LoVo (cell line): ENCODE measurements around the gene CLEC10A.
"Not testable (repeated sequence)": the region's sequence is repeated elsewhere in the genome, so short reads cannot be mapped to it uniquely, and the experiment has no call there.

ENCODE experiments used
- DNase-seq: peaks from one replicate; pipeline ENCODE4 v3.0.0-alpha.2; 2016; ENCODE audit warnings: low spot score

The CLEC10A gene, protein sequence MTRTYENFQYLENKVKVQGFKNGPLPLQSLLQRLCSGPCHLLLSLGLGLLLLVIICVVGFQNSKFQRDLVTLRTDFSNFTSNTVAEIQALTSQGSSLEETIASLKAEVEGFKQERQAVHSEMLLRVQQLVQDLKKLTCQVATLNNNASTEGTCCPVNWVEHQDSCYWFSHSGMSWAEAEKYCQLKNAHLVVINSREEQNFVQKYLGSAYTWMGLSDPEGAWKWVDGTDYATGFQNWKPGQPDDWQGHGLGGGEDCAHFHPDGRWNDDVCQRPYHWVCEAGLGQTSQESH

DNA sequence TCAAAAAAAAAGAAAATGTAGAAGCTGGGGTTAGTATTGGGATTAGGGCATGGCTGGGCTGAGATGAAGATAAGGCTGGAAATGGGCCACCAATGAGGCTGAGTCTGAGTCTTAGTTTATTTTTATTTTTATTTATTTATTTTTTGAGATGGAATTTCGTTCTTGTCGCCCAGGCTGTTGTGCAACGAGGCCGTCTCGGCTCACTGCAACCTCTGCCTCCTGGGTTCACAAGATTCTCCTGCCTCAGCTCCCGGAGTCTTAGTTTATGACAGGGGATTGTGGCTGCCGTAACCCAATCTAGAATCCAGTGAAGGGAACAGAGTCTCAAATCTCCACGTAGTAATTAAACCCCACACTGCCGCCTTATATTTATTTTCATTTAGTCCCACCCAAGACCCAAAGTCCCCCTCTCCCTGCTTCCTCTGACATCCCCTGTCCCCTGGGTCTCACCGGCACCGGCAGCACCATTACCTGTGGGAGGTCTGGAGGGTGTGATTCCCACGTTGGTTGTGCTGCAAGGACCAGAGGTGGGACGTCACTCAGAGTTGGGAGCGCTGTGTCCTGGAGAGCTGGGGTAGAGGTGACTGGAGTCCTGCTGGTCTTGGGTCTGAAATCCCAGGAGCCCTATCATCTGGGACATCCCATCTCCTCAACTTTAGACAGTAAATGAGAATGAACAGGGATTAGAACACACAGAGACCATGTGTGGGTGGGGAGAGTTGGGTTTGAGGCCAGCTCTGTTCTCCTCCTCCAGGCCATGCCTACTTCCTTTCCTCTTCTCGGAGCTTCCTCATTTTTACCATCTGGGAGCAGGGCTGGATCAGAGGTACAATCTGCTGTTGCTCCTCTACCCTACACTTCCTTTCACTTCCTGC, at the start of gene CLEC10A:
Gene CLEC10A (minus strand): TSS at position 671 of the 875 bp plus-strand sequence. CDS start 1,439 bp downstream, outside the sequence.
- no peak for DNase-seq

DNA sequence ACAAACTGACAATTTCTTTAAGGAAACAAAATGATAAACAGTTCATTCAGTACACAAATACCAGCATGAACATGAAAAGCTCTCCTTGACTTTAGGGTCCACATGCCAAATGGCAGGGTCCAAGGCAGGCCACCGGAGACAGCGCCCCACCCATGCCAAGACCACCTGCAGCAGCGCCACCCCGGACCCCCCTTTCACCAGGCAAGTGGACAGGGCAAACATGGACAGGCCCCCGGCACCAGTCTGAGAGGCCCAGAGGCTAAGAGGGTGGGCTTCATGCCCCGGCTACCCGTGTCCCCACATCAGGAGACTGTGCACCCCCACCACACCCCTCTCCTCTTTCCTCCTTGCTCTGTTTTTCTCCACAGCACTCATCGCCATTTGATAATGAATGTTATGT, 49.3 kb upstream of the CLEC10A start:
- no peak for DNase-seq

DNA sequence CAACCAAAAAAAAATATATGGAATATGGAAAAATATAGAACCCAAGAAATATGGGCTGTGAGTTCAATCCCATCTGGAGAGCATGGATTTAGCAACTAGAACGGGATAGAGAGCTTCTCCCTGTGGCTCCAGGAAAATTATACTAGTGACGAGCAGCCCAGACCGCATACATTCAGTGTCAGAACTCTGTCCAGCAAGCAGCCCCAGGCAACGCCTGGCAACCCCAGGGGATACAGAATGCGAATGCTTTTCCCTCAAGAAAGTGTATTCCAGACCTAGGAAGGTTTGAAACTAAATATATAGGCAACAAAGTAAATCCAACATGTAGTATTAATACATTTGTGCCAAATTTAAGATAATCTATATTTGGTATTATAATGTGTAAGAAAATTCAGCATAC, 48.1 kb upstream of the CLEC10A start:
- no peak for DNase-seq

DNA sequence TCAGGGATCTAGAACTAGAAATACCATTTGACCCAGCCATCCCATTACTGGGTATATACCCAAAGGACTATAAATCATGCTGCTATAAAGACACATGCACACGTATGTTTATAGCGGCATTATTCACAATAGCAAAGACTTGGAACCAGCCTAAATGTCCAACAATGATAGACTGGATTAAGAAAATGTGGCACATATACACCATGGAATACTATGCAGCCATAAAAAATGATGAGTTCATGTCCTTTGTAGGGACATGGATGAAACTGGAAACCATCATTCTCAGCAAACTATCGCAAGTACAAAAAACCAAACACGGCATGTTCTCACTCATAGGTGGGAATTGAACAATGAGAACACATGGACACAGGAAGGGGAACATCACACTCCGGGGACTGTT, 47.5 kb upstream of the CLEC10A start:
- DNase-seq = not testable (repeated sequence)

DNA sequence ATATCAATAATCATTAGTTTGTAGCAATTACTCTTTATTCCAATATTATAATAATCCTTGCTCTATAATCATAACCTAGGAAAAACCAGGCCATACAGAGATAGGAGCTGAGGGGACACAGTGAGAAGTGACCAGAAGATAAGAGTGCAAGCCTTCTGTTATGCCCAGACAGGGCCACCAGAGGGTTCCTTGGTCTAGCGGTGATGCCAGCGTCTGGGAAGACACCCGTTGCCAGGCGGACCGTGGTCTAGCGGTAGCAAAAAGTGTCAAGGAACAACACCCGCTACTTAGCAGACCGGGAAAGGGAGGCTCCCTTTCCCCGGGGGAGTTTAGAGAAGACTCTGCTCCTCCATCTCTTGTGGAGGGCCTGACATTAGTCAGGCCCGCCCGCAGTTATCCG, 46.3 kb upstream of the CLEC10A start:
- not testable (repeated sequence) for DNase-seq

DNA sequence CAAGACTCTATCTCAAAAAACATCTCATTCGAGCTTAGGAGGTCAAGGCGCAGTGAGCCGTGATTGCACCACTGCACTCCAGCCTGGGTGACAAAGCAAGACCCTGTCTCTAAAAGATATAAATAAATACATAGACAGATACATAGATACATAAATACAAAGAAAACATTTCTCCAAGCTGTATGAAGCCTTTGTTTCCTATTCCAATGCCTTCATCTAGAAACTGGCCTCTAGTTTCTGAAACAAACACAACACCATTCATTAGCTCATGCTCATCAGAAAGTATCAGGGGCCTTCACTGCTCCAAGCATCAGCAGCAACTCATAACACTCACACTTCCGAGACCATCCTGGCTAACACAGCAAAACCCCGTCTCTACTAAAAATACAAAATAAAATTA, 44.9 kb upstream of the CLEC10A start:
- no peak for DNase-seq

DNA sequence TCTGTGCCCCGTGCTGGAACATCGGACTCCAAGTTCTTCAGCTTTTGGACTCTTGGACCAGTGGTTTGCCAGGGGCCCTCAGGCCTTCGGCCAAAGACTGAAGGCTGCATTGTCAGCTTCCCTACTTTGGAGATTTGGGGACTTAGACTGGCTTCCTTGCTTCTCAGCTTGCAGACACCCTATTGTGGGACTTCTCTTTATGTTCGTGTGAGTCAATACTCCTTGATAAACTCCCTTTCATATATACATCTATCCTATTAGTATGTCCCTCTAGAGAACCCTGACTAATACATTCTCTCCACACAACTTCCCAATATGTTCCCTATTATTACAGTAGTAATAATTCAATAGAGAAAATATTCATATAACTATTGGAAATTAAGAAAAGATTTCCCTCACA, 43.8 kb upstream of the CLEC10A start:
- DNase-seq = no peak

DNA sequence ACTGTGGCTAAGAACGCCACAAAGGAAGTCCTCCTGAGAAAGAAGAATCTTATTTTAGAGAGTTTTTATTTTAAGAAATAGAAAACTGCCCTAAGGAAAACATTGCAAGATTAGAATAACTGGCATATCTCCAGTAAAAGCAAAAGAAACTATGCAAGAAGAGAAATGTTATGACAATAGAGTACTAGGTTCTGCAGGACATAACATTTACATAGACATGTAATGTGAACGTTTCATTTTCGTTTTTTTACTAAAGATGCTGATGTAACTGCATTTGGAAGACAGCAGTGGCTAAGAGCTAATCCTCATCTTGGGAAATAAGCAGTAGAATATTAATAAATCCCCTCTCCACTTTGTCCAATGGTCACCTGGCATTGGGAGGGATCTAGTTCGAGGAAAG, 42.3 kb upstream of the CLEC10A start:
- no peak for DNase-seq

DNA sequence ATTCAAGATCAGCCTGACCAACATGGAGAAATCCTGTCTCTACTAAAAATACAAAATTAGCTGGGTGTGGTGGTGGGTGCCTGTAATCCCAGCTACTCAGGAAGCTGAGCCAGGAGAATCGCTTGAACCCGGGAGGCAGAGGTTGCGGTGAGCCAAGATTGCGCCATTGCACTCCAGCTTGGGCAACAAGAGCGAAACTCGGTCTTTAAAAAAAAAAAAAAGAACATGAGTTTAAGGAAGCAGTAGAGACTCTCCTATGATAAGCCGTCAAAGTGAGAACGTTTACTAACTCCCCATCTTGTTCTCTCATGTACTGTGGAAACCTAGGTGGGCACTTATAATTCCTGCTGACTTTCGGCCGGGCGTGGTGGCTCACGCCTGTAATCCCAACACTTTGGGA, 40.6 kb upstream of the CLEC10A start:
- DNase-seq = not testable (repeated sequence)

DNA sequence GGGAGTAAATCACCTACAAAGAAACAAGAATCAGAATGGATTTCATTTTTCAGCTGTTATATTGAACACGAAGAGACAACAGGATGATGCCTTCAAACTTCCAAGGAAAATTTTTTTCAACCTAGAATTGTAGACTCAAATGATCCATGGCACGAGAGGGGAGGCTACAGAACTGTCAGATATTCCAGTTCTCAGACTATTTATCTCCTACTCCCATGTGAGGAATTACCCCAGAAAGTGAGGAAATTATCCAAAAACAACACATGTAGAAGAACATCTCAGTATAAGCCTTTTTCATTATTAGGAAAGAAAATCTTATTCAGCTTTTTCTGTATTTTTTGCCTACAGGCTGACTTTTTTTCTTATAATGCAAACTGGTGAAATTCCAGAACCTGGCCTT, 40.1 kb upstream of the CLEC10A start:
- DNase-seq = no peak

DNA sequence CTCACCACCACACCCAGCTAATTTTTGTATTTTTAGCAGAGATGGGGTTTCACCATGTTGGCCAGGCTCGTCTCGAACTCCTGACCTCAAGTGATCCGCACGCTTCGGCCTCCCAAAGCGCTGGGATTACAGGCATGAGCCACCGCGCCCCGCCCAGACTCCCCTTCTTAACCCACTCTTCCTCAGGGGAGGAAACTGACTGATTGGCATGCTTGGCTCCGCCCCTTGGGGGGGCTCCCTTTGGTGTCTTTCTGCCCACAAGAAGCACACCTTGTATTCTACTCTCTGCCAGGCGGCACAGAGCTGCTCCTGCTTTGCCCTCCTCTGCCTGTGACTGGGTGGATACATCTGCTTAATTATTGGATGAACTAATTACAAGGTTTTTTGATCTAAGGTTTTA, 39.3 kb upstream of the CLEC10A start:
- no peak for DNase-seq

DNA sequence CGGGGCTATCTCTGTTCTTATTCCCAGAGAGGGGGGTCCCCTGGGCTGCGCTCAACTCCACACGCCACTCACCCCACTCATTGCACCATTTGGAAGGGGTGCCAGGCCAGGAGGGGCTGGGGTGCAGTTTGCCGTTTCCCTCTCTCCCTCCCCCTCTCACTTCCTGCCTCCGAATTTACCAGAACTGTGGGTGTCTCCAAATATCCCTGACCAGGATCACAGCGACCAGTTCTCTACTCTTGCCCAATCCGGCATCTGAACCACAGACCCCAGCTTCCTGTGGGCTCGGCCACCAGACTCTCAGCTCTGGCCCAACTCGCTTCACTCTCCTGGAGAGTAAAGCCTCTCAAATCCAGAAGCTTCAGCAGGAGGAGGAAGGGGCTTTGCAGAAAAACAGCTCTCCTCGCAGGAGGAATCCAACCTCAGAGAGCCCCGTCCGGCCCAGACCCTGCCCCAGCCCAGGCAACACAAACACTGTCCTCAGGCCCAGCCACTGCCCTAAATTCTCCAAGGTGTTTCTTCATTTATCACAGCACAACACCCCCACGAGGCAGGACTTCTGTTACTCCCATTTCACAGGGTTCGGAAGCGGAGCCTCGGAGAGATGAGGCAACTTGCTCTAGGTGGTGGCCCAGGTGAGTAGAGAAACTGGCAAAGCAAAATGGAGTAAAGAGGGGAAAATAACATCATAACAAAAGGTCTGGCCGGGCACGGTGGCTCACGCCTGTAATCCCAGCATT, 35.0 kb upstream of the CLEC10A start:
- no peak for DNase-seq

DNA sequence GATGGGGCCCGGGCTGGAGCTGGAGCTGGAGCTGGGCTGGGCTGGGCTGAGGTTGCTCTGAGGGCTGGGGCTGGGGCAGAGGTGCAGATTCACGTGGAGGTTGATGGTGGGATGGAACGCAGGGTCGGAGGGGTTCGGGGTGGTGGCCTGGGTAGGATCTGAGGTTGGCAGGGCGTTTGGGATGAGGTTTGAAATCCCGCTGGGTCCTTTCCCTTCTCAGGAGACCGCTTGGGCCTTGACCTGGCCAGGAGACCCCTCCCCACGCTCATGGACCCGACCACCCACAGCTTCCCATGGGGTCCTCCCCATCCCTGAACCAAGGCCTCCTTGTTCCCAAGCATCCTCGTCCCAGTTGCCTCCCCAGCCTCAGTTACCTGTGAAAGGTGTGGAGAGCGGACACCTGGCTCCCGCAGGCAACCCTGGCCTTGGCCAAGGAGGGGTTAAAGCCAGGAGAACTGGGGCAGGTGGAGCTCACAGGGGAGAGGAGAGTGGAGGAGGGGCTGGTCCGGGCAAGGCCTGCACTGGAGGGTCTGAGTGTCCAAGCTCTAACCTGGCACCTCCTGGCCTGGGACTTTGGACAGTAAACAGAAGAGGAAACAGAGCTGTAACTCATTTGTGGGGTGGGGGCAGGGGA, 34.3 kb upstream of the CLEC10A start, which contains the start of gene ASGR2:
Gene ASGR2 (minus strand): TSS at position 582 of the 634 bp plus-strand sequence. CDS start 582 bp downstream, outside the sequence.
- no peak for DNase-seq

DNA sequence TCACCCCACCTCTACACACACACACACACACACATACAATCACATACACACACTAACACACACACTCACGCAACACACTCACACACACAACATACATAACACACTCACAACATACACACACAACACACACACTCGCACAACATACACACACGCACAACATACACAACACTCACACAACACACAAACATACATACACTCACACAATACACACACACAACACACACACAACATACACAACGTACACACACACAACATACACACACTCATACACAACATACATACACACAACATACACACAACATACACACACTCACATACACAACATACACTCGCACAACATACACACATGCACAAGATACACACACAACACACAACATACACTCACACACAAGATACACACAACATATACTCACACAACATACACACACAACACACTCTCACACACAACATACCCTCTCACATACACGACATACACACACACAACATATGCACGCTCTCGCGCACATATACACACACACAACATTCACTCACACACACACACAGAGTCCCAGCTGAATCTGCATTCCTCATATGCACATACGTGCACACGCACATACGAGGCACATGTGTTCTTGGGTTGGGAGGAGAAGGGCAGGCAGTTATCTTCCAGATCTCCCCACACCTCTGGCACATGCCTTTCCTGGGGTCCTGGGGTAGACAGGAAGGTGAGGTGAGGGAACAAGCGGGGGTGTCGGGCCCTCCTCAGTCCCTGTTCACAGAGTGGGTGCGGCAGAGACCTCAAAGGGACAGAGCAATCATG, 33.4 kb upstream of the CLEC10A start:
- no peak for DNase-seq

DNA sequence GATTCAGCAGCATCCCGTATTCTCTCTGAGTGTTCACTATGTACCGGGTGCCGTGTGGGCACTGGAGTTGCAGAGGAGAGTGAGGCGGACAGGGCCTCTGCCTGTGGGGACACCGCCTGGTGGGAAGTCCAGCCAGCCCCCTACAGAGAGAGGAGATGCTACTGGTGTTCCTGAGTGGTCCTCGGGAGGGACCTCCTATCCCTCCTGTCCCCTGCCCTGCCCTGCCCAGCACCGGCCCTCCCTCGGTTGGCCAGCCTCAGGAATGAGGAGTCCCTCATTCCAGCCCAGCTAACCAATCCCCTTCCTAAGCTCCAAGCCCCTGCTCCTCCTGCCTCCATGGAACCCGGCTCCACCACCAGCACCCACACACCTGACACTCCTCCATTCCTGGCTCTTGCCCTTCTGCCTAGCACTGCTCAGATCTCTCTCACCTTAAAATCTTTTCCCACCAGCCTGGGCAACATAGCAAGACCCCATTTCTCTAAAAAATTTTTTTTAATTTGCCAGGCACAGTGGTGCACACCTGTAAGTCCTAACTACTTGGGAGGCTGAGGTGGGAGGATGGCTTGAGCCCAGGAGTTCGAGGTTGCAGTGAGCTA, 32.6 kb upstream of the CLEC10A start:
- DNase-seq = no peak

DNA sequence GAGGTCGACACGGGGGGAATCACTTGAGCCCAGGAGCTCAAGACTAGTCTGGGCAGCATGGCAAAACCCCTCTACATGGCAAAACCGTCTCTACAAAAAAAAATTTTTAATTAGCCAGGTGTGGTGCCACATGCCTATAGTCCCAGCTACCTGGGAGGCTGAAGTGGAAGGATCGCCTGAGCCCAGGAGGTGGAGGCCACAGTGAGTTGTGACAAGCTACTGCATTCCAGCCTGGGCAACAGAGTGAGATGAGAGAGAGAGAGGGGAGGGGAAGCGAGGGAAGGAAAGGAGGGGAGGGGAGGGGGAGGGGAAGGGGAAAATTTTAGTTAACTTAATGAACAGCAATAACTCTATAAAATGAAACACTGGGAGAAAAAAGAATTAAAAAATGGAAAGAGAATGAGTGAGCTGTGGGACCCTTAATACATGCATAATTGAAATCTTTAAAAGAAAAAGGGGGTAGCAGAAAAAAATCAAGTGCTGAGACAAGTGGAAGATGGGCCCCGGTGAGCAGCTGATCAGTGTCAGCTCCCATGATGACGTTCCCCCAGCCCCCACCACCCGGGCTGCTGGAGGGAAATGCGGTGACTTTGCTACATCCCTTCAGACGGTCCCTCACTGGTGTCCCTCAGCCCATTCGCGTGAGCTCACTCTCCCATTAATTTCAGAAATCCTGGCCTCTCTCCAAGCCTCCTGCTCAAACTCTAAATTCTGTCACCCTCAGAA, 31.9 kb upstream of the CLEC10A start:
- no peak for DNase-seq

DNA sequence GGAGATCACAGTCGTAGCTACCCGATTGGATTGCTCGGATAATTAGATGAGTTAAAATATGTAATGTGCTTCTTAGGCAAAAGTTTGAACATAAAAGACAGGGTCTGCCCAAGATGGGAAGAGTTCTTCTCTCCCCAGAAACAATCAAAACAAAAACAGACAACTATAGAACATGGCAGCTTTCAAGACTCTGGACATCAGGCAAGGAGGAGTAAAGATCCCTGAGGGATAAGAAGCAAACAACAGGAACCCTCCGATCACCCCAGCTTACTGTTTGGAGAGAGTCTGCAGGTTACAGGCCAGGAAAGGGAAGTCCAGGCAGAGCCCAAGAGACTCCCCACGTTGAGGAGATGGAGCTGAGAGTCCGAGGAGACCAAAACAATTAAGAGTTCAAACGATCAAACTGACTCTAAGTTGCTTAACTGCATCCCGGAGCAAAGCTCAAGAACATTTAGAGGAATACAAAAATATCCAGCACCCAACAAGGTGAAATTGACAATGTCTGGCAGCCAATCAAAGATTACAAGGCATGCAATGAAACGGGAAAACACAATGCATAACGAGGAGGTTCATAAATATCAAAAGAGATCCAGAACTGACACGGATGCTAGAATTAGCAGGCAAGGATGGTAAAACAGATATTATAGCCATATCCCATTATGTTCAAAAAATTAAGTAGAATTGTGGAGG, 30.7 kb upstream of the CLEC10A start:
- DNase-seq = no peak

DNA sequence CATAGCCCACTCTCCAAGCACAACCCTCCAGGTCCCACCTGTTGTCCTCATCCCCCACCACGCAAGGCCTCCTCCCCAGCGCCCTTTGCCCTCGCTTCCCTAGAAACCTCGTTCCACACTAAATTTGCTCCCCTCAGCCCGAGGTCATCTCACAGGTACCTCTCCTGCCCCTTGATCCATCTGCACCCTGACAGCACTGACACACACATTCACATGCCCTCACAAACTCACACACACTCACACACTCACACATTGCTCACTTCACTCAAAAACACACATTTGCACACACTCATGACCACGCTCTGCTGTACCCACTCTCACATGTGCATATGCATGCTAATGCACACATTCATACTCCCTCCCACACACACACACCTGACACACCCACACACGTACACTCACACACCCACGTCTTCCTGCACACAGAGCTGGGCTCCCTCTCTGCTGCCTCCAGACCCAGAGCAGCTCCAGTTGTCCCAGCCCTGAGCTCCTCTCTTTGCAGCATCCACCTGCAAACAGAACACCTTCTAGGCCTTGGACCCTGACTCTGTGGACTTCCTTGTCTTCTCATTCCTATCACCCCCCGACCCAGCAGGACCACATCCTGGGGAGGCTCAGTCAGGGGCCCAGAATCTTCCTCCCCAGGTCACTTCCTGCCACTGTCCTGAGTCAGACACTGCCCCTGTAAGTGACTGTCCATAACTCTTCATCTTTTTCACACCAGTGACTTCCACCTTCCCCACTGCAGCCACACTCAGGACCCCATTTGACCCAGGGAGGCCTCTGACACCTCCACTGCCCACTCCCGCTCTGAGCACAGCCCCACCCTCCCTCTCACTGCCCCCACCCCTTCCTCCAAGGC, 29.6 kb upstream of the CLEC10A start:
- DNase-seq = no peak

DNA sequence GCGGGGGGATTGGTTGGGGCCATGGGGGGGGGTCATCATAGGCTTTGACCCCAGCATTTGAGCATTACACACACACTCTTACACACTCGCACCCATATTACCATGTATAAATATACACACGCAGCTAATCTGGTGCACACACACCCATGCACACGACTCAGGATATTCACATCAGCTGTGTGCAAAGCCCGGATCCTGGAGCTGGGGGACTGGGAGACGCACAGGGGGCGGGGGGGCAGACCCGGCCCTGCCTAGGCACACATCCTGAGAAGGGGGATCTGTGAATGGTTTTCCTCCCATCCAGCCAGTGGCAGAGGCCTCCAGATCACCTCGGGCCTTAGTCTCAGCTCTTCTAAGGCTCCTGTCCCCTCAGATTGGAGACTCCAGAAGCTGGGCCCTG, 28.9 kb upstream of the CLEC10A start:
- no peak for DNase-seq
